Thoracic aorta (tissue), 2 donors: ENCODE data around the gene TLCD1. TPM values are rescaled to one million over a fixed set of nuclear protein-coding genes. Genes with fewer than 3 reads are reported as not detected.

ENCODE experiments used
- ATAC-seq: fragments of 150-250 bp; one replicate; pipeline ENCODE4 v1.8.0; 2017; ENCODE audit warnings: low read depth; ENCODE audit not compliant: insufficient number of reproducible peaks, low FRiP score
- DNase-seq: peaks from one replicate; pipeline ENCODE4 v3.0.0-alpha.2; 2020; ENCODE audit warnings: low spot score
- H3K27ac ChIP-seq, 2 donors: fragments of 200-600 bp; sonication (generic); 1 replicate in 1 of 2; 2 replicates in 1 of 2; pipeline ENCODE4 v1.5.1; 2016; ENCODE audit warnings: mild to moderate bottlenecking in 2 of 2, moderate library complexity in 2 of 2
- H3K27me3 ChIP-seq: fragments of 200-600 bp; sonication (generic); replicated peaks from 2 replicates; pipeline ENCODE4 v1.6.0; 2016; ENCODE audit warnings: mild to moderate bottlenecking; ENCODE audit not compliant: insufficient read depth
- H3K36me3 ChIP-seq: fragments of 200-600 bp; sonication (generic); one replicate; pipeline ENCODE4 v1.5.1; 2016
- H3K4me1 ChIP-seq, 2 donors: fragments of 200-600 bp; sonication (generic); 1 replicate in 1 of 2; 2 replicates in 1 of 2; pipeline versions ENCODE4 v1.5.1 to v1.6.0; 2016; ENCODE audit warnings: low read depth in 2 of 2, mild to moderate bottlenecking in 1 of 2; ENCODE audit not compliant: control insufficient read depth in 1 of 2
- H3K4me3 ChIP-seq: fragments of 200-600 bp; sonication (generic); 2 replicates; pipeline ENCODE4 v1.5.1; 2016; ENCODE audit warnings: mild to moderate bottlenecking
- H3K9me3 ChIP-seq: fragments of 200-600 bp; sonication (generic); 2 replicates; pipeline ENCODE4 v1.5.1; 2016
- total RNA-seq, 2 donors: library from RNA; depleted of rRNA; stranded (reverse); fragments of >200 nt; gene quantifications; one replicate each; pipeline versions ENCODE4 v1.1.0 to v1.2.3, GENCODE V29; 2016
- TF ChIP-seq, protein P1 (sequence below): fragments of 200-600 bp; sonication (generic); IDR thresholded peaks from one replicate; pipeline ENCODE4 v1.5.1; 2019; ENCODE audit warnings: antibody characterized with exemption

Gene TLCD1
- total RNA-seq, 2 donors from 2014 or later = 1.9 TPM; not detected in 1

DNA sequence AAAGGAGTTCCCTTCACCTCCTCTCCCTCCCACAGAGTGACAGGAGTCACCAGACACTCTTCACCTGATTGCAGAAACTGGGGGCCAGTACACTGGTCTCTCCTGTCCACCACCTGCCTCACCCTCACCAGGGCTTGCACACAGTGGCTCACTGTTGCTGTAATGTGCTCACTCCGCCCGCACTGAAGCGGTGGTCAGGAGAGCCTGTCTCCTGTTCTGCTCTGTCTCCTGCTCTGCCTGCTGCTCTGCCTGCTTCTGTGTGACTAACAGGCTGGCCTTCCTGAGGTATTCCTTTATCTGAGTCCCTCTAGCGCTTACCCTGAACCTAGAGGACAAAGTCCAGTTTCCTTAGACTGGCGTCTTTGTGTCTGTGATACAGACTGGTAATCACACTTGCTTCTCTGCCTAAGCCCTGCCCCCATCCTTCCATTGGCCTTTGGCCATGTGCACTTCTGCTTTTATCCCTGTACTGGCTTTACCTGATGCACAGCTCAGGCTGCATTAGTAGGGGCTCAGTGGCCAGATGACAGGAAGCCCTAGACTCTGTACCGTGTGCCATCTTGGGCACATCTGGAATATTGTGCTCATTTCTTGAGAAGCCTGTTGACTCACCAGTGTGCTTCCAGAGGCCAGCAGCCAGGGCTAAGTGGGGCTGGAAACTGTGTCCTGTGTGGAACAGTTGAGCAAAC is 27.6 kb downstream of the TLCD1 start:
- Histone ChIP-seq H3K4me1 (no peaks in the 10 kb centered on the region), H3K4me3 (no peak overlapping the region), H3K36me3 (peaks cover 92% of the 10 kb centered on the region), H3K9me3 (no peaks in the 10 kb centered on the region), H3K27ac (no peak overlapping the region), H3K27me3 (no peaks in the 10 kb centered on the region)
- TF ChIP-seq, protein P1, sequence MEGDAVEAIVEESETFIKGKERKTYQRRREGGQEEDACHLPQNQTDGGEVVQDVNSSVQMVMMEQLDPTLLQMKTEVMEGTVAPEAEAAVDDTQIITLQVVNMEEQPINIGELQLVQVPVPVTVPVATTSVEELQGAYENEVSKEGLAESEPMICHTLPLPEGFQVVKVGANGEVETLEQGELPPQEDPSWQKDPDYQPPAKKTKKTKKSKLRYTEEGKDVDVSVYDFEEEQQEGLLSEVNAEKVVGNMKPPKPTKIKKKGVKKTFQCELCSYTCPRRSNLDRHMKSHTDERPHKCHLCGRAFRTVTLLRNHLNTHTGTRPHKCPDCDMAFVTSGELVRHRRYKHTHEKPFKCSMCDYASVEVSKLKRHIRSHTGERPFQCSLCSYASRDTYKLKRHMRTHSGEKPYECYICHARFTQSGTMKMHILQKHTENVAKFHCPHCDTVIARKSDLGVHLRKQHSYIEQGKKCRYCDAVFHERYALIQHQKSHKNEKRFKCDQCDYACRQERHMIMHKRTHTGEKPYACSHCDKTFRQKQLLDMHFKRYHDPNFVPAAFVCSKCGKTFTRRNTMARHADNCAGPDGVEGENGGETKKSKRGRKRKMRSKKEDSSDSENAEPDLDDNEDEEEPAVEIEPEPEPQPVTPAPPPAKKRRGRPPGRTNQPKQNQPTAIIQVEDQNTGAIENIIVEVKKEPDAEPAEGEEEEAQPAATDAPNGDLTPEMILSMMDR = no peak
- ATAC-seq = no peak
- no peak for DNase-seq

DNA sequence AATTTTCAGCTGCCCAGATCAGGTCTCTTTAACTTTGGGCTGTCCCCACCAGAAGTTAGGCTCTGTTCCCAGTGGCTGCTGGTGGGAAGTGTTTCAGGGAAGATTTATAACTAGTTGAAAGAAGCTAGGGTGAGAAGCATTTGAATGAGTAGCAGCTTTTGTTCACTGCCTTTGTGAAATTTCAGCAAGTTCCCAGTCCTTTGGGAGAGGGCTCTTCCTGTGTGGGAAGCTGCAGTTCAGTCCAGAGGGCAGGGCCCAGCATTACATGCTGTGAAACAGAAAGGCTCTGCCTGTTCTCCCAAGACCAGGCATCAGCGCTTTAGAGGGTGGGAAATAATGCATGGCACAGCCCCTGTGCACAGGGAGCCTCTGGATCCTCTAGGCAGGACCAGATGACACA is 32.2 kb downstream of the TLCD1 start:
- no peaks in the 10 kb centered on the region for H3K4me1 ChIP-seq
- ATAC-seq = no peak
- TF ChIP-seq, protein P1 = no peak
- no peak overlapping the region for H3K4me3 ChIP-seq
- peaks cover 85% of the 10 kb centered on the region for H3K36me3 ChIP-seq
- H3K27me3 ChIP-seq = no peaks in the 10 kb centered on the region
- no peak overlapping the region for H3K27ac ChIP-seq
- no peaks in the 10 kb centered on the region for H3K9me3 ChIP-seq
- DNase-seq = no peak

- Histone ChIP-seq H3K36me3 (peaks cover 78% of the 10 kb centered on the region), H3K4me1 (no peaks in the 10 kb centered on the region), H3K27me3 (no peaks in the 10 kb centered on the region), H3K27ac (no peak overlapping the region), H3K4me3 (no peak overlapping the region), H3K9me3 (no peaks in the 10 kb centered on the region)
- ATAC-seq (no peak), DNase-seq (no peak)
- TF ChIP-seq, protein P1 = no peak
These were observed 37.0 kb downstream of the TLCD1 start for GRCh38 chr17:28689011-28689410.

DNA sequence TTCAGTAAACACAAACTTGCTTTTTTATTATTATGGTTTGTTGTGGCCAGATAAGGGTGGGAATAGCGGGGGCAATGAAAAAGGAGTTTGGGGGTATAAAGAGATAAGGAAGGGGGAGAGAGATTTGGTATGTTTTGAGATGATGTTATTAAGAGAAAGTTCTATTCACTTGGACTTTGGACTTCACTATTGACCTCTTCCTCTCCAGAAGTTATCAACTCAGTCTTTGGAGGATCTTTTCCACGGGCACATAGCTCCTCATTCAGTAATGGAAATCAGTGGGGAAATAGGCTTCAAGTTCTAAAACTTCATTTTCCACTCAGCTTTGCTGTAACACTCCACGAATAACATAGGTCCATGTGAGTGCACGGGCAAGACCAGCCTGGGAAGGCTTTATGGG is 37.6 kb downstream of the TLCD1 start:
- H3K9me3 ChIP-seq = no peaks in the 10 kb centered on the region
- no peak for DNase-seq
- TF ChIP-seq, protein P1 = no peak
- no peaks in the 10 kb centered on the region for H3K4me1 ChIP-seq
- H3K36me3 ChIP-seq = peaks cover 76% of the 10 kb centered on the region
- no peak overlapping the region for H3K4me3 ChIP-seq
- ATAC-seq = no peak
- H3K27me3 ChIP-seq = no peaks in the 10 kb centered on the region
- no peak overlapping the region for H3K27ac ChIP-seq

GRCh38 chr17:28686296-28686695 is 39.7 kb downstream of the TLCD1 start:
- Histone ChIP-seq H3K36me3 (peaks cover 90% of the 10 kb centered on the region), H3K27me3 (no peaks in the 10 kb centered on the region), H3K4me3 (no peak overlapping the region), H3K9me3 (no peaks in the 10 kb centered on the region), H3K4me1 (no peaks in the 10 kb centered on the region), H3K27ac (no peak overlapping the region)
- ATAC-seq (no peak), DNase-seq (no peak)
- TF ChIP-seq, protein P1 = no peak
